BE2C (cell line): ENCODE results near the gene CNGB1.
"Not testable (repeated sequence)": the region's sequence is repeated elsewhere in the genome, so short reads cannot be mapped to it uniquely, and the experiment has no call there.

Experiments used
- DNase-seq: peaks from one replicate; pipeline ENCODE4 v3.0.0-alpha.2; 2020
- H3K27me3 ChIP-seq: fragments of 250-450 bp; sonication (Bioruptor Pico); 2 replicates; pipeline ENCODE4 v1.5.1; 2020; ENCODE audit warnings: mild to moderate bottlenecking
- H3K36me3 ChIP-seq: fragments of 250-450 bp; sonication (Bioruptor Pico); 2 replicates; pipeline ENCODE4 v1.5.1; 2020; ENCODE audit warnings: mild to moderate bottlenecking
- H3K4me1 ChIP-seq: fragments of 250-450 bp; sonication (Bioruptor Pico); 2 replicates; pipeline ENCODE4 v1.5.1; 2020
- H3K4me3 ChIP-seq: 2 replicates; pipeline ENCODE4 v1.5.1; 2011; ENCODE audit warnings: low read depth, low read length
- H3K9me3 ChIP-seq: fragments of 250-450 bp; sonication (Bioruptor Pico); 2 replicates; pipeline ENCODE4 v1.5.1; 2020
- CTCF ChIP-seq: IDR thresholded peaks from 2 replicates; pipeline ENCODE4 v1.5.1; 2012; ENCODE audit warnings: mild to moderate bottlenecking, low read depth, low read length

The CNGB1 gene

GRCh38 chr16:57897053-57897784 is 73.7 kb downstream of the CNGB1 start:
- DNase-seq = no peak
- H3K4me3 ChIP-seq = no peak overlapping the region
- H3K9me3 ChIP-seq = no peaks in the 10 kb centered on the region
- no peaks in the 10 kb centered on the region for H3K36me3 ChIP-seq
- H3K27me3 ChIP-seq = no peaks in the 10 kb centered on the region
- no peak for TF ChIP-seq CTCF
- H3K4me1 ChIP-seq = no peaks in the 10 kb centered on the region

- H3K27me3 ChIP-seq, H3K9me3 ChIP-seq, H3K4me1 ChIP-seq, DNase-seq, H3K36me3 ChIP-seq, H3K4me3 ChIP-seq: not testable (repeated sequence)
These were observed 75.8 kb downstream of the CNGB1 start for GRCh38 chr16:57895081-57895547.

- DNase-seq = no peak
- H3K4me1 ChIP-seq = no peaks in the 10 kb centered on the region
- no peak overlapping the region for H3K4me3 ChIP-seq
- H3K9me3 ChIP-seq = no peaks in the 10 kb centered on the region
- no peaks in the 10 kb centered on the region for H3K36me3 ChIP-seq
- no peak for TF ChIP-seq CTCF
- no peaks in the 10 kb centered on the region for H3K27me3 ChIP-seq
These were observed 76.4 kb downstream of the CNGB1 start for GRCh38 chr16:57894390-57895080.

- Histone ChIP-seq H3K4me3 (no peak overlapping the region), H3K9me3 (no peaks in the 10 kb centered on the region), H3K4me1 (no peaks in the 10 kb centered on the region), H3K36me3 (no peaks in the 10 kb centered on the region), H3K27me3 (no peaks in the 10 kb centered on the region)
- TF ChIP-seq CTCF = no peak
- DNase-seq = no peak
These were observed 77.2 kb downstream of the CNGB1 start for GRCh38 chr16:57893559-57894389.

GRCh38 chr16:57893217-57893558 is 77.7 kb downstream of the CNGB1 start:
- H3K4me1 ChIP-seq = no peaks in the 10 kb centered on the region
- H3K36me3 ChIP-seq = no peaks in the 10 kb centered on the region
- no peaks in the 10 kb centered on the region for H3K9me3 ChIP-seq
- DNase-seq = no peak
- H3K4me3 ChIP-seq = no peak overlapping the region
- TF ChIP-seq CTCF = no peak
- H3K27me3 ChIP-seq = no peaks in the 10 kb centered on the region

- H3K9me3 ChIP-seq = no peaks in the 10 kb centered on the region
- no peak for DNase-seq
- H3K4me1 ChIP-seq = no peaks in the 10 kb centered on the region
- no peak overlapping the region for H3K4me3 ChIP-seq
- H3K36me3 ChIP-seq = no peaks in the 10 kb centered on the region
- no peak for TF ChIP-seq CTCF
- H3K27me3 ChIP-seq = no peaks in the 10 kb centered on the region
These were observed 78.4 kb downstream of the CNGB1 start for GRCh38 chr16:57892447-57893096.
